KMS-11 (cell line): Measurements from ENCODE around the gene OR4F15.
"Not testable (repeated sequence)": the region's sequence is repeated elsewhere in the genome, so short reads cannot be mapped to it uniquely, and the experiment has no call there.

Experiments
- H2AFZ ChIP-seq: fragments of 200-600 bp; sonication (generic); 2 replicates; pipeline ENCODE4 v1.6.1; 2016; ENCODE audit warnings: antibody characterized with exemption, mixed run types, low read depth
- H3K27ac ChIP-seq: fragments of 200-600 bp; sonication (generic); 2 replicates; pipeline ENCODE4 v1.6.1; 2016; ENCODE audit warnings: mild to moderate bottlenecking, mixed run types
- H3K27me3 ChIP-seq: fragments of 200-600 bp; sonication (generic); 2 replicates; pipeline ENCODE4 v1.6.1; 2017; ENCODE audit warnings: mild to moderate bottlenecking, low read depth, mixed run types, moderate library complexity; ENCODE audit not compliant: insufficient read depth
- H3K36me3 ChIP-seq: fragments of 200-600 bp; sonication (generic); 2 replicates; pipeline ENCODE4 v1.6.1; 2017; ENCODE audit warnings: mild to moderate bottlenecking, mixed run types; ENCODE audit not compliant: insufficient read depth
- H3K4me1 ChIP-seq: fragments of 200-600 bp; sonication (generic); 2 replicates; pipeline ENCODE4 v1.6.1; 2016; ENCODE audit warnings: mild to moderate bottlenecking, low read depth, mixed run types; ENCODE audit not compliant: poor library complexity, severe bottlenecking
- H3K4me2 ChIP-seq: fragments of 200-600 bp; sonication (generic); 2 replicates; pipeline ENCODE4 v1.7.0; 2016; ENCODE audit warnings: mild to moderate bottlenecking, mixed run types
- H3K4me3 ChIP-seq: fragments of 200-600 bp; sonication (generic); IDR thresholded peaks from 2 replicates; pipeline ENCODE4 v1.6.1; 2017; ENCODE audit warnings: low read depth, low read length, mixed read lengths; ENCODE audit not compliant: insufficient read depth
- H3K79me2 ChIP-seq: fragments of 200-600 bp; sonication (generic); 2 replicates; pipeline ENCODE4 v1.6.1; 2016; ENCODE audit warnings: low read depth, mixed run types; ENCODE audit not compliant: insufficient read depth
- H3K9ac ChIP-seq: fragments of 200-600 bp; sonication (generic); 2 replicates; pipeline ENCODE4 v1.6.1; 2016; ENCODE audit warnings: mild to moderate bottlenecking, mixed run types
- H4K20me1 ChIP-seq: fragments of 200-600 bp; sonication (generic); 2 replicates; pipeline ENCODE4 v1.6.1; 2016; ENCODE audit warnings: mild to moderate bottlenecking, mixed run types; ENCODE audit not compliant: insufficient read depth
- TF ChIP-seq, protein P1 (sequence below): fragments of 200-600 bp; sonication (generic); conservative IDR thresholded peaks from 2 replicates; pipeline ENCODE4 v1.6.1; 2017; ENCODE audit warnings: low read depth, mild to moderate bottlenecking, antibody characterized with exemption, low read length, moderate library complexity, mixed read lengths

The OR4F15 gene

GRCh38 chr15:101772921-101773320, 39.1 kb upstream of the OR4F15 start:
- H3K79me2 ChIP-seq: no peaks in the 10 kb centered on the region

DNA sequence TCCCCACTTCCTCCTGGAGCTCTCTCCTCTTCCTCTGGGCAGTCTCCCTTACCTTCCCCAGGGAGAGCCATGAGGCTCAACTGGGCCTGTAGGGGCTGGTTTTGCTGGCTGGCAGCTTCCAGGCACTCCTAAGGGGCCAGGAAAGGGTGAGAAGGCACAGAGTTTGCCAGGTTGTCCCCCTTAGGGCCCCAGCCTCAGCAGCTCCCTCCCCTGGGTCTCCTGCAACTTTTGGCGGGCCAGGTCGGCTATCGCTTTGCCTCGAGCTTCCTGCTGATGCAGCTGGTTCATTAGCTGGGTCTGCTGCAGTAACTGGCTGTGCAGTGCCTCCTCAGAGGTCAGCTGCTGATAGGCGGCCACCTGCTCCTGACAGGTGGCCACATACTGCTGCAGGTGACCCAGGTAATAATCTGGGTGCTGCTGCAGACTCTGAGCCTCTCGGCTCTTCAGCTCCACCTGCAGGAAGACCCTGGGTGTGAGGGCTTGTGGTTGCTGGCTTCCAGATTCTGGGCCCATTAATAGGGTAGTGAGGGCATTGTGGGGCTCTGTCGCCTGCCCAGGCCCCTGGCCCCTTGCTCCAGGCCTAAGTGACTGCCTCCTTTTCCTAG, 38.4 kb upstream of the OR4F15 start:
- H2AFZ ChIP-seq: no peak overlapping the region
- H4K20me1 ChIP-seq: no peaks in the 10 kb centered on the region
- no peak overlapping the region for H3K9ac ChIP-seq
- no peaks in the 10 kb centered on the region for H3K27me3 ChIP-seq
- no peak overlapping the region for H3K4me2 ChIP-seq
- no peaks in the 10 kb centered on the region for H3K4me1 ChIP-seq
- no peaks in the 10 kb centered on the region for H3K36me3 ChIP-seq
- no peaks in the 10 kb centered on the region for H3K79me2 ChIP-seq
- H3K4me3 ChIP-seq: no peak overlapping the region
- no peak overlapping the region for H3K27ac ChIP-seq
- TF ChIP-seq, protein P1, sequence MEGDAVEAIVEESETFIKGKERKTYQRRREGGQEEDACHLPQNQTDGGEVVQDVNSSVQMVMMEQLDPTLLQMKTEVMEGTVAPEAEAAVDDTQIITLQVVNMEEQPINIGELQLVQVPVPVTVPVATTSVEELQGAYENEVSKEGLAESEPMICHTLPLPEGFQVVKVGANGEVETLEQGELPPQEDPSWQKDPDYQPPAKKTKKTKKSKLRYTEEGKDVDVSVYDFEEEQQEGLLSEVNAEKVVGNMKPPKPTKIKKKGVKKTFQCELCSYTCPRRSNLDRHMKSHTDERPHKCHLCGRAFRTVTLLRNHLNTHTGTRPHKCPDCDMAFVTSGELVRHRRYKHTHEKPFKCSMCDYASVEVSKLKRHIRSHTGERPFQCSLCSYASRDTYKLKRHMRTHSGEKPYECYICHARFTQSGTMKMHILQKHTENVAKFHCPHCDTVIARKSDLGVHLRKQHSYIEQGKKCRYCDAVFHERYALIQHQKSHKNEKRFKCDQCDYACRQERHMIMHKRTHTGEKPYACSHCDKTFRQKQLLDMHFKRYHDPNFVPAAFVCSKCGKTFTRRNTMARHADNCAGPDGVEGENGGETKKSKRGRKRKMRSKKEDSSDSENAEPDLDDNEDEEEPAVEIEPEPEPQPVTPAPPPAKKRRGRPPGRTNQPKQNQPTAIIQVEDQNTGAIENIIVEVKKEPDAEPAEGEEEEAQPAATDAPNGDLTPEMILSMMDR: no peak

More at GRCh38 chr15:101772921-101773320, 39.1 kb upstream of the OR4F15 start:
- no peaks in the 10 kb centered on the region for H3K27me3 ChIP-seq
- no peak overlapping the region for H2AFZ ChIP-seq
- H3K36me3 ChIP-seq: no peaks in the 10 kb centered on the region
- no peaks in the 10 kb centered on the region for H4K20me1 ChIP-seq
- no peaks in the 10 kb centered on the region for H3K4me1 ChIP-seq
- H3K4me2 ChIP-seq: no peak overlapping the region
- H3K27ac ChIP-seq: no peak overlapping the region
- no peak overlapping the region for H3K4me3 ChIP-seq
- no peak overlapping the region for H3K9ac ChIP-seq
- TF ChIP-seq, protein P1: no peak

DNA sequence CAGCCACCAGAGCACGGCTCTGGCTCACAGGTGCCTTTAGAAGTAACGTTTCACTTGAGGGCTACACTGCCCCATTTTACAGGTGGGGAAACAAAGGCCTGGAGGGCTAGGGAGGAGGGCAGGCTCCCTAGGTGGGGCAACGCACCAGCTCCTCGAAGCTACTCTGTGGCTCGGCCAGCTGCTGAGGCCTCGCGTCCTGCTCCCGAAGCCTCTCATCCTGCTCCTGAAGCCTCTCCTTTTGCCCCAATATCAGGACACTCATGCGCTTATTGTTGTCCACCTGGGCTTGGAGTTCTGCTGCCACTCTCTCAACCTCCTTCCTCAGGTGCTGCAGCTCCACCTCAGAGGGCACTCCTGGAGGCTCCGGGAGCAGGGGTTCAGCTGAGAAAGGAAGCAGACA, 36.9 kb upstream of the OR4F15 start:
- no peak overlapping the region for H3K4me2 ChIP-seq
- H3K36me3 ChIP-seq: no peaks in the 10 kb centered on the region
- no peak overlapping the region for H3K9ac ChIP-seq
- no peaks in the 10 kb centered on the region for H4K20me1 ChIP-seq
- TF ChIP-seq, protein P1: no peak
- no peak overlapping the region for H2AFZ ChIP-seq
- H3K79me2 ChIP-seq: no peaks in the 10 kb centered on the region
- no peak overlapping the region for H3K4me3 ChIP-seq
- no peaks in the 10 kb centered on the region for H3K27me3 ChIP-seq
- H3K4me1 ChIP-seq: no peaks in the 10 kb centered on the region
- no peak overlapping the region for H3K27ac ChIP-seq

- H3K4me3 ChIP-seq, H3K4me1 ChIP-seq, H4K20me1 ChIP-seq, H3K79me2 ChIP-seq, H3K27ac ChIP-seq, H3K36me3 ChIP-seq, H3K27me3 ChIP-seq, H2AFZ ChIP-seq, H3K9ac ChIP-seq, H3K4me2 ChIP-seq: not testable (repeated sequence)
Observed at GRCh38 chr15:101778576-101778975, 33.4 kb upstream of the OR4F15 start.

DNA sequence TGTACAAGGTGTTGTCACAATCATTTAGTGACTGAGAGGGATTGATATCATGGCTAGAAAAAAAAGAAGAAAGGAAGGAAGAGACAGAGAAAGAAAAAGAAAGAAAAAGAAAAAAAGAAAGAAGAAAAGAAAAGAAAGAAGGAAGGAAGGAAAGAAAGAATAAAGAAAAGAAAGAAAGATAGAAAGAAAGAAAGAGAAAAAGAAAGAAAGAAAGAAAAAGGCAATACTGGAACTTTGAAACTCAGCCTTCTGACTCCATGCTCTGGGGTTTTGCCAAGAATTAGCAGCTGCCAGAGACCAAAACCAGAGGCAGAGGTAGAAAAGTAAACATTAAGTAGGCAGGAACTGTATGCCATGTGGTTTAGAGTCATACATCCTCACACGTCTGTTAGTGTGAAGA, 31.8 kb upstream of the OR4F15 start:
- H4K20me1 ChIP-seq, H3K9ac ChIP-seq, H3K4me2 ChIP-seq, H3K36me3 ChIP-seq, H3K79me2 ChIP-seq, H2AFZ ChIP-seq, H3K4me3 ChIP-seq, H3K4me1 ChIP-seq, H3K27ac ChIP-seq, H3K27me3 ChIP-seq: not testable (repeated sequence)
